Erythroblast (primary cell): ENCODE measurements around the gene LAMTOR5.
"Not testable (repeated sequence)": the region's sequence is repeated elsewhere in the genome, so short reads cannot be mapped to it uniquely, and the experiment has no call there.

Source experiments
- DNase-seq, 2 experiments: peaks; one replicate each; lab custom pipeline; 2025; lab: John Stamatoyannopoulos, UW
- GATA1 ChIP-seq: IDR thresholded peaks from 2 replicates; pipeline ENCODE4 v1.6.1; 2011; ENCODE audit warnings: low read depth, mild to moderate bottlenecking, control low read depth, low read length, moderate library complexity
- POLR2A ChIP-seq: IDR thresholded peaks from 2 replicates; pipeline ENCODE4 v1.6.1; 2011; ENCODE audit warnings: mild to moderate bottlenecking, low read length

Gene LAMTOR5

DNA sequence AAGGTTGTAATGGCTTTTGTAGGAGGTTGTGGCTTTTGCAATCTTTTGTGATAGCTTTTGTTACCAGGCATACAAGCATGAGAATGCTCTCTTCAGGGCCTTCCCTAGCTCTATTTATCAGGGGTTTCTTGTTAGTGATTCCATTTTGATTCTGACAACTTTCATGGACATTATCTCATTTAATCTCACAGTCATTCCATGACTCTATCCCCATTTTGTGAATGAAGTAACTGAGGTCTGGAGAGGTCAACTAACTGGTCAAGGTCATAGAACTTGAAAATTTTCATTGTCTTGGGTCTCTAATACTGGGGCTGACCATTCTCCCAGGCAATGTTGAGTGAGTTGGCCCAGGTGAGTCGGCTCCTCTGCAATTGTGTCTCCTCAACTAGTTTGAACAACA lies 11.2 kb upstream of the LAMTOR5 start:
- DNase-seq, result no peak
- TF ChIP-seq POLR2A (no peak), GATA1 (no peak)

DNA sequence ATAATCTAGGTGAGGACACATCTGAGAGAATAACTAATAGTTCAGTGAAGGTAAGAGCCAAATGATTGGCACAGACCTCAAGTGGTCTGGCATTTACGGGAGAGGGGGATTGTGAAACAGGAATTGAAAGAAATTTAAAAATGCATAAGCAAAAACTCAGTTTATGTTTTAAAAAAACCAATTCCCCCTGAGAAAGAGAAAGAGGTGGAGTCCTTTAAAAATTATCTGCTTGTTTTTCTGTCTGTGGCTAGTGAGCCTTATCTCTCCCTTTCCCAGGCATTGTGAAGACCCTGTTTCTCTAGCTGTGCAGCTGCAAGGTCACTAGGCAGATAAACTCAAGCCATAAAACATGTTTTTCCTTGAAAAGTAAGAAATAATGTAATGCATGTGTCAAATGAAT lies 5.6 kb upstream of the LAMTOR5 start:
- peak; percentile 50 to 53 for DNase-seq

DNA sequence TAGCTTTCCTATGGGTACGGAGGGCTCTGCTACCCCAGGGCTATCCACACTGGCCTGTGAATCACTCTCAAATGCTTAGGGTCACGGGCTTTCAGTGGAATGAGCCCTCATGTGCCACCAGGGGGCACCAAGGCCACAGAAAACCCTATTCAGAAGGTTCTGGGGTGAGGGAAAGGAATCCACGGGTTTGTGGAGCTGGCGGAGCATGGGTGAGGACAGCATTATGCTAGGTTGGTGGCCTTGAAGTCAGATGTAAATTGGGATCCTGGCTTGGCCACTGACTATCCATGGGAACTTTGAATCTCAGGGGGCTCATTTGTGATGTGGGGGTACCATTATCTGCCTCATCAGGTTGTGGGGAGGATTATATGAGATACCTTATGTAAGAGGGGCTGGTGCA lies 5.1 kb upstream of the LAMTOR5 start:
- DNase-seq, result peak; percentile 86 to 91
- TF ChIP-seq GATA1 (no peak), POLR2A (no peak)

DNA sequence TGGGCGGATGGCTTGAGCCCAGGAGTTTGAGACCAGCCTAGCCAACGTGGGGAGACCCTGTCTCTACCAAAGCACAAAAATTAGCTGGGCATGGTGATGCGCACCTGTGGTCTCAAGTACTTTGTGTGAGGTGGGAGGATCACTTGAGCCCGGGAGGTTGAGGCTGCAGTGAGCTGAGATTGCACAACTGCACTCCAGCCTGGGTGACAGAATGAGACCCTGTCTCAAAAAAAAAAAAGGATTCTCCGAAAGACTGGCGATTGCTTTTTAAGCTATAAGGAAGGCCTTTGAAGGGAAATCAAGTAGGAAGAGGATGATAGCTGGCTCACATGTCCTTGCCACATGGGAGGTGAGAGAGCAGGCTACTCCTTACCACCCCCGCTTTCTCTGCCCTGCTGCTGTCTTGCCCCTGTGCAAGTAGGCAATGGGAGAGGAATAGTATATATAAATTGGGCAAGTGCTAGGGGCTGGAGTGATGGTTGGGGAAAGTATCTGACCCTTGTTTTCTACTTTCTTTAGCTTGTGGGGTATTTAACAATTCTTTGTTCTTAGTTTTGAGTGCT lies 3.8 kb upstream of the LAMTOR5 start:
- no peak for DNase-seq
- TF ChIP-seq GATA1 (no peak), POLR2A (no peak)

DNA sequence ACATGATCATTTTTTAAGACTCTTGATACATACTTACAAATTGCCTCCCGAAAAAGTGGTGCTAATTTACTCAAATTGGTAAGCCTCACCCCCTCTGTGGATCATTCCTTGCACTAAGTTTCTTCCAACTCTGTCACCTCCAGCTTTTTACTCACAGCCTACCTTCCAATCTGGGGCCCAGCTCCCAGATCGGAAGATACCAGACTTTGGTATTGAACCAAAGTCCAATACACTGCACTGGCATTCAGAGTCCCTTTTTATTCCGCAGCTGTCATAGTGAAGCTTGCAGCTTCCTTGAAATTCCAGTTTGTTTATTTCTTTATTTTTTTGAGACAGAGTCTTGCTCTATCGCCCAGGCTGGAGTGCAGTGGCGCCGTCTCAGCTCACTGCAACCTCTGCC lies 1.8 kb upstream of the LAMTOR5 start:
- no peak for TF ChIP-seq GATA1
- no peak for TF ChIP-seq POLR2A
- DNase-seq, result no peak

DNA sequence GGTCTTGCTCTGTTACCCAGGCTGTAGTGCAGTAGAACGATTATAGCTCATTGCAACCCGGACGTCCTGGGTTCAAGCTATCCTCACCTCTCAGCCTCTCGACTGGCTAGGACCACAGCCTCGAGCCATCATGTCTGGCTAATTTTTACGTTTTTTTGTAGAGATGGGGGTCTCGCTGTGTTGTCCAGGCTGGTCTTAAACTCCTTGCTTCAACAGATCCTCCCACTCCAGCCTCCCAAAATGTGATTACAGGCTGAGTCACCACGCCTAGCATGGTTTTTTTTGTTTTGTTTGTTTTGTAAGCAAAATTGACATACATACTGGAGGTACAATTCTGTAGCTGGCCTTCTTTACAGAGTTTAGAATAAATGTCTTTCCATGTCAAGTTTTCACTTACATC lies 994 bp upstream of the LAMTOR5 start:
- peak; percentile 16 to 45 for DNase-seq
- TF ChIP-seq POLR2A (no peak), GATA1 (no peak)

DNA sequence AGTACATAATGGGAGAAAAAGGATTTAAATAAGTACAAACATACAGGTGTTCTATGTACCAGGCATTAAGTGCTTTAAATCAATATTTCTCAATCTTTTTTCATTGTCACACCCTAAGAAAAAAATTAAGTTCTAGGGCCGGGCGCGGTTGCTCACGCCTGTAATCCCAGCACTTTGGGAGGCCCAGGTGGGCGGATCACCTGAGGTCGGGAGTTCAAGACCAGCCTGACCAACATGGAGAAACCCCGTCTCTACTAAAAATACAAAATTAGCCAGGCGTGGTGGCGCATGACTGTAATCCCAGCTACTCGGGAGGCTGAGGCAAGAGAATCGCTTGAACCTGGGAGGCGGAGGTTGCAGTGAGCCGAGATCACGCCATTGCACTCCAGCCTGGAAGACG lies 1.1 kb downstream of the LAMTOR5 start:
- DNase-seq, result not testable (repeated sequence)

DNA sequence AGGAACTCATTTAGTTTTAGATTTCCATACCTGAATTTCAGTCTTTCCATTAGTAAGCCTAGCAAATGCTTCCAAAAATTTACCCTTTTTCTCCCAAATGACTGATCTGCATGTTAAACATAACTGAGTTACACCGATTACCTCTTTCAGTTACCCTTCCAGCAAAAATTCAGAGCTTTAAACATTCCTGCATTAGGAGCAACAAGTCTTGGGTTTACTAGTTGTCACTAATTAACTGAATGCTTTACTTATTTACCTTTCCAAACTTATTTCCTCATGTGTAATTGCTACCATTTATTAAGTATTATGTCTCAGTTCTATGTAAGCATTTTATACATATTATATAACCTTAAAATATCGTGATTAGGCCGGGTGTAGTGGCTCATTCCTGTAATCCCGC lies 3.1 kb downstream of the LAMTOR5 start:
- no peak for TF ChIP-seq GATA1
- TF ChIP-seq POLR2A, result no peak
- no peak for DNase-seq

DNA sequence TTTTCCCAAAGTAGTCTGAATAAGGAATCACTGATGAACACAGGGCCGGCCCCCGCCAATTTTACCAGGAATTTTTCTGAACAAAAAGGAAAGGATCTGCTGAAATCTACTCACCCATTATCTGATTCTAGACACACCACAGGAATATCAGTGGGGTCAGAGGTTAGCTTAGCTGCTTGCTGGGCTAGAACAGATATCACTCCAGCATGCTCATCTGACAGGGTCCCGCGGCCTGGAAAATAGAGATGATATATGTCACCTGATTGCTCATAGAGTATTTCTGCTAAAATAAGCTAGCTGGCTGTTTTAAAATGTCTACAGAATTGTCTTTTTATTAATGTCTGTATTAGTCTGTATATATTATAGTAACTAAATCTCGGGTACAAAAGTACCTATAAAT lies 3.7 kb downstream of the LAMTOR5 start:
- DNase-seq, result no peak
- TF ChIP-seq POLR2A (no peak), GATA1 (no peak)

DNA sequence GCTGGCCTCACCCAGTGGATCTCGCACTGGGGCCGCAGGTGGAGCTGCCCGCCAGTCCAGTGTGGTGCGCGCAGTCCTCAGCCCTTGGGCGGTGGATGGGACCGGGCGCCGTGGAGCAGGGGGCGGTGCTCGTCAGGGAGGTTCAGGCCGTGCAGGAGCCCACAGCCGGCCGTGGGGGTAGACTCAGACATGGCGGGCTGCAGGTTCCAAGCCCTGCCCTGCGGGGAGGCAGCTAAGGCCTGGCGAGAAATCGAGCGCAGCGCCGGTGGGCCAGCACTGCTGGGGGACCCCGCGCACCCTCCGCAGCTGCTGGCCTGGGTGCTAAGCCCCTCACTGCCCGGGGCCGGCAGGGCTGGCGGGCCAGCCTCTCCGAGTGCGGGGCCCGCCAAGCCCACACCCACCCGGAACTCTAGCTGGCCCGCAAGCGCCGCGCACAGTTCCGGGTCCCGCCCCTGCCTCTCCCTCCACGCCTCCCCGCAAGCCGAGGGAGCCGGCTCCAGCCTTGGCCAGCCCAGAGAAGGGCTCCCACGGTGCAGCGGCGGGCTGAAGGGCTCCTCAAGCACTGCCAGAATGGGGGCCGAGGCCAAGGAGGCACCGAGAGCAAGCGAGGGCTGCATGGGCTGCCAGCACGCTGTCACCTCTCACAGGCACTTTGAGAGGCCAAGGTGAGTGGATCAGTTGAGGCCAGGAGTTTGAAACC lies 11.1 kb downstream of the LAMTOR5 start:
- not testable (repeated sequence) for DNase-seq

DNA sequence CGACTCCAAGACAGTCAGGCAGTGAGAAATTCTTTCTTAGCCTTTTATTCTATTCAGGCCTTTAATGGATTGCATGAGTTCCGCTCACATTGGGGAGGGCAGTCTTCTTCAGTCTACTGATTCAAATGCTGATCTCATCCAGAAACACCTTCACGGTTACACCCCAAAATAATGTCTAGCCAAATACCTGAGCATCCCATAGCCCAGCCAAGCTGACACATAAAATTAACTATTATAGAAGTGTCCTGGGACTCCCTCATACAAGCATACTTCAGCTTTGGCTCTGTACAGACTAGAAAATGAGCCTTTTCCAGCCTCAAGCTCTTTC lies 13.0 kb downstream of the LAMTOR5 start:
- no peak for DNase-seq
- TF ChIP-seq GATA1 (no peak), POLR2A (no peak)

DNA sequence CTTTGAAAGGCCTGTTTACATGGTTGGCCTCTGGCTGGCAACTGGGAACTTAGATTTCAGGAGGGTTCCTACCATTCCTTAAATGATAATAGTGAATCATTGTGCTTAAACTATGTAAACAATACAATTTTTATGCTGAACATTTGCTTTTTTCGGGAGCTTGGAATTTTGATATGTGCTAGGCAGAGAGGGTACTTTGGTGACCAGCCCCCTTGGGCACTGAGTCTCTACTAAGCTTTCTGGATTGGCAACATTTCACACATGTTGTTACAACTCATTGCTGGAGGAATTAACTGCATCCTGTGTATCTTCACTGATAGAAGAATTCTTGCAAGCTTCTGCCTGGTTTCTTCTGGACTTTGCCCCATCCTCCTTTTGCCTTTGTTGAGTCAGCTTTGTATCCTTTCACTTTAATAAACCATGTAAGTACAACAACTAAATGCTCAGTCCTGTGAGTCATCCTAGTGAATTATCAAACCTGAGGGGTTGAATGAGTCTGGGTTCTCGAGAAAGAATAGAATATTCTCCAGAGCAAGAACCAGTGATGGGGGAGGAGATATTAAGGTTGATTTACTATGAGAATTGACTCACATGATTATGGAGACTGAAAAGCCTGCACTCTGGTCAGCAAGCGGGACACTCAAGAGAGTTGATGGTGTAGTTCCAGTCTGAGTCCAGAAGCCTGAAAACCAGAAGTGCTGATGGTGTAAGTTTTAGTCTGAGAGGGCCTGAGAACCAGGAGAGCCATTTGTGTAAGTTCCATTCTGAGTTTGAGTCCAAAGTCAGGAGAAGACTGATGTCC lies 13.6 kb downstream of the LAMTOR5 start:
- peak in 1 of 2 experiments; percentile 38 for DNase-seq

DNA sequence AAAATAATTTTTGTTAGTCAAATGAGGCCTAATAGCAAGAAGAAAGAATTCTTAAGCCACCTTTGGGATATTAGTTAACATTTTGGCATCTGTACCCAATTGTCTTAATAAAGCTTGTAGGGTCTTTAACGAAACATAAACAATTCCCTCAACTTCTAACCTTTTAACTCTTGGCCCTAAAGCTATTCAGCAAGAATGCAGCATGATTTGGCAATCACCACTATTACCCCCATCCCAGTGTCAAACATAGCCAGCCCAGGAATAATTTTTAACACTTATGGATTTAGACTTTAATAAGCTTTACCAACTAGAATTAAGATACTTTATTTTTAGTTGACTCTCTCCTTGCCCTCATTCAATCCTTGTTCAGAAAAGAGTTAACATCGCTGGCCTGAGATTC lies 14.2 kb downstream of the LAMTOR5 start:
- TF ChIP-seq POLR2A (no peak), GATA1 (no peak)
- DNase-seq, result no peak

More for the DNA sequence above, 13.6 kb downstream of the LAMTOR5 start:
- no peak for TF ChIP-seq GATA1
- no peak for TF ChIP-seq POLR2A

DNA sequence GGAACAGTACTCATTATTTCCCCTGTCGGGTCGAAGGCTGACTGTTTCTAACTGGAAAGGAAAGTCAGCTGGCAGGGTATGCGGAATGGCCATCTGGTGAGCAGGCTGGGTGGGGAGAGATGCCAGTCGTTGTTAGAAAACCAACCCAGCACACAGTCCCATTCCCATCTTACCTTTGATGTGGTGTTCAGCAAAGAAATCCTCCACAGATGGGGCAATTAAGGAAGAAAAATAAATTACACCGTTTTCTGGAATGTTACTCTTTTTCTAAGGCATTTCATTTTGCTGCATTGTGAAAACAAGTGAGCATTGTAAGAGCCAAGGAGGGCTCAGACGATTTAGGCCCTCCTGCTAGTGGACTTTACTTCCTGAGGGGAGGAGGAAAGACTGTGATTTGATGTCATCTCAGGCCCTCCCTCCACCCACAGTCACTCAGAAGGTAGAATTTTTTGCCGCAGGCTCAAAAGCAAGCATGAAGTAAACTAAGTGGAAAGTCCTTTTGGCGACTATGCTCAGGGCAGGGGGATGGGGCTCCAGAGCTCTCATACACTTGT lies 16.7 kb downstream of the LAMTOR5 start, which contains the start of gene SLC16A4:
Gene SLC16A4, minus strand, starts transcription at position 335 of the 554 bp plus-strand sequence. CDS start 1,703 bp downstream, outside the sequence.
- no peak for DNase-seq
- TF ChIP-seq POLR2A (no peak), GATA1 (no peak)

DNA sequence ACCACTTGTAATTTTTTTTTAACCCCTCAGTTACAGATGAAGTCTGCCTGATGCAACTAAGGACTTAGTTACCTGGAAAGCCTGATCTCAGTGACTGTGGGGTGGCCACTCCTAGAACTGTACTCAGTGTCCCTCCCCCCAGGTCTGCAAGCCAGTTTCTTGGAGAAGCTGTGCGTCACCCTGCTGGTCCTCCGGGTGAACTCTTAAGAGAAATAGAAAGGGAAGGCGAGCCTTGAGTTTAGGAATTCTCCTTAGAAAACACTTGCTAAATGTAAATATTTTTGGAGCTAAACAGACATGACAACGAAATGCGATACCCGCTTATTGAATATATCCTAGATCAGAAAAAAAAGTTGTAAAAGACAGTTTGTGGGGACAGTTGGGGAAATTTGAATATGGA lies 17.4 kb downstream of the LAMTOR5 start:
- DNase-seq, result no peak
- no peak for TF ChIP-seq GATA1
- no peak for TF ChIP-seq POLR2A
